Upper lobe of left lung (tissue), 6 donors: ENCODE measurements around the gene ATP6V0A1. TPM values are rescaled to one million over a fixed set of nuclear protein-coding genes. Genes with fewer than 3 reads are reported as not detected.
A peak's percentile ranks its signal among the peaks of the same experiment; 100 is the strongest.
"Not testable (repeated sequence)": the region's sequence is repeated elsewhere in the genome, so short reads cannot be mapped to it uniquely, and the experiment has no call there.

Experiments used
- ATAC-seq, 2 donors: fragments of 200-7000 bp; cut with Tn5 transposase; one replicate each; pipeline ENCODE4 v1.9.1; 2022; ENCODE audit warnings: mild to moderate bottlenecking in 2 of 2, moderate library complexity in 2 of 2; ENCODE audit not compliant: low FRiP score in 2 of 2
- DNase-seq, 2 donors: peaks; one replicate each; pipeline ENCODE4 v3.0.0-alpha.2; 2019 to 2020
- H3K27ac ChIP-seq, 4 donors: fragments of 200-600 bp; sonication (generic); one replicate each; pipeline ENCODE4 v1.5.1; 2016 to 2019
- H3K27me3 ChIP-seq, 4 donors: fragments of 200-600 bp; sonication (generic); one replicate each; pipeline ENCODE4 v1.5.1; 2017 to 2019
- H3K36me3 ChIP-seq, 4 donors: fragments of 200-600 bp; sonication (generic); one replicate each; pipeline ENCODE4 v1.5.1; 2016 to 2019
- H3K4me1 ChIP-seq, 4 donors: fragments of 200-600 bp; sonication (generic); one replicate each; pipeline ENCODE4 v1.5.1; 2018 to 2019
- H3K4me3 ChIP-seq, 4 donors: fragments of 200-600 bp; sonication (generic); one replicate each; pipeline ENCODE4 v1.5.1; 2017 to 2019; ENCODE audit warnings: mild to moderate bottlenecking in 2 of 4, moderate library complexity in 1 of 4
- H3K9me3 ChIP-seq, 4 donors: fragments of 200-600 bp; sonication (generic); one replicate each; pipeline ENCODE4 v1.5.1; 2018 to 2019
- CTCF ChIP-seq, 6 experiments: fragments of 450-650 bp in 4 of 6; fragments of 200-600 bp in 2 of 6; sonication (generic) in 2 of 6; IDR thresholded peaks; one replicate each; pipeline ENCODE4 v1.5.1; 2016 to 2019; ENCODE audit warnings: antibody characterized with exemption in 6 of 6
- EP300 ChIP-seq, 4 donors: sonication (generic); formaldehyde crosslinking; IDR thresholded peaks; one replicate each; pipeline ENCODE4 v1.5.1; 2017; ENCODE audit warnings: antibody characterized with exemption in 4 of 4, control low read depth in 2 of 4
- POLR2A ChIP-seq, 4 donors: fragments of 450-650 bp; IDR thresholded peaks; one replicate each; pipeline ENCODE4 v1.5.1; 2016 to 2017; ENCODE audit warnings: antibody characterized with exemption in 4 of 4, mild to moderate bottlenecking in 2 of 4
- POLR2AphosphoS5 ChIP-seq, 2 donors: sonication (generic); formaldehyde crosslinking; IDR thresholded peaks; one replicate each; pipeline ENCODE4 v1.5.1; 2017; ENCODE audit warnings: antibody characterized with exemption in 2 of 2
- WGBS, 2 donors: methylation state at CpG; one replicate each; pipeline ENCODE4 v1.1.5; 2017 to 2018; 5-methylcytosine and 5-hydroxymethylcytosine counted together
- total RNA-seq, 6 donors: library from RNA; depleted of rRNA in 4 of 6; stranded (reverse); fragments of >200 nt in 4 of 6; gene quantifications; one replicate each; pipeline versions ENCODE4 v1.1.0 to v1.2.1, GENCODE V29; 2016 to 2021
- donor health status: DM: no; HTN: no; CAD: no; lungs with moderate emphysema.
- donor health status: DM: no; HTN: yes; CAD: no; lungs with severe emphysema.

ATP6V0A1 gene
- total RNA-seq, 6 donors from 2014 or later = 68.3 to 212 (median 118) TPM

GRCh38 chr17:42411905-42412679 lies 46.6 kb upstream of the ATP6V0A1 start:
- no peaks in the 10 kb centered on the region for H3K27me3 ChIP-seq
- peaks cover 78 to 95% (median 86%) of the 10 kb centered on the region in 4 donors for H3K4me1 ChIP-seq
- WGBS, 2 donors = 72 to 86% methylated on average over 7 to 11 of the region's 11 CpGs
- ATAC-seq (no peak), DNase-seq (peak in 1 of 2 donors; percentile 58)
- no peaks in the 10 kb centered on the region for H3K9me3 ChIP-seq
- H3K36me3 ChIP-seq = peaks cover 0 to 4% (median 0%) of the 10 kb centered on the region in 4 donors
- no peak for TF ChIP-seq EP300 (IDR thresholded peaks at IDR 0.05)
- TF ChIP-seq POLR2AphosphoS5 (IDR thresholded peaks at IDR 0.05) = no peak
- TF ChIP-seq POLR2A (IDR thresholded peaks at IDR 0.05) = no peak
- no peak for TF ChIP-seq CTCF (IDR thresholded peaks at IDR 0.05)
- peak overlapping the region in 1 of 4 donors; percentile 18 for H3K4me3 ChIP-seq
- peak overlapping the region; percentile 68 to 95 (median 89) for H3K27ac ChIP-seq

- H3K4me3 ChIP-seq = no peak overlapping the region
- H3K4me1 ChIP-seq = peaks cover 70 to 91% (median 81%) of the 10 kb centered on the region in 4 donors
- peaks cover 0 to 4% (median 0%) of the 10 kb centered on the region in 4 donors for H3K36me3 ChIP-seq
- DNase-seq (no peak), ATAC-seq (no peak)
- H3K9me3 ChIP-seq = no peaks in the 10 kb centered on the region
- no peaks in the 10 kb centered on the region for H3K27me3 ChIP-seq
- 55 to 59% methylated on average over 2 to 3 of the region's 3 CpGs for WGBS, 2 donors
- no peak for TF ChIP-seq CTCF (IDR thresholded peaks at IDR 0.05)
- TF ChIP-seq POLR2AphosphoS5 (IDR thresholded peaks at IDR 0.05) = no peak
- TF ChIP-seq EP300 (IDR thresholded peaks at IDR 0.05) = no peak
- TF ChIP-seq POLR2A (IDR thresholded peaks at IDR 0.05) = no peak
- H3K27ac ChIP-seq = peak overlapping the region; percentile 72 to 95 (median 84)
These were observed 45.1 kb upstream of the ATP6V0A1 start for GRCh38 chr17:42413464-42414040.

GRCh38 chr17:42414704-42415409 lies 43.8 kb upstream of the ATP6V0A1 start:
- Histone ChIP-seq H3K4me3 (peak overlapping the region in 3 of 4 donors; percentile 0 to 26 (median 22)), H3K9me3 (no peaks in the 10 kb centered on the region), H3K4me1 (peaks cover 59 to 90% (median 77%) of the 10 kb centered on the region in 4 donors), H3K36me3 (peaks cover 0 to 4% (median 0%) of the 10 kb centered on the region in 4 donors), H3K27me3 (no peaks in the 10 kb centered on the region), H3K27ac (peak overlapping the region; percentile 72 to 95 (median 84))
- DNase-seq (peak in 1 of 2 donors; percentile 86), ATAC-seq (peak in 1 of 2 donors; percentile 87)
- TF ChIP-seq CTCF (IDR thresholded peaks at IDR 0.05) (no peak), EP300 (IDR thresholded peaks at IDR 0.05) (no peak), POLR2AphosphoS5 (IDR thresholded peaks at IDR 0.05) (peak in 1 of 2 donors; percentile 53), POLR2A (IDR thresholded peaks at IDR 0.05) (peak in 1 of 4 donors; percentile 55)
- WGBS, 2 donors = 23 to 25% methylated on average over 4 to 6 of the region's 7 CpGs

GRCh38 chr17:42417981-42418380 lies 40.7 kb upstream of the ATP6V0A1 start:
- peaks cover 57 to 87% (median 71%) of the 10 kb centered on the region in 4 donors for H3K4me1 ChIP-seq

GRCh38 chr17:42421136-42421506 lies 37.6 kb upstream of the ATP6V0A1 start:
- H3K36me3 ChIP-seq = no peaks in the 10 kb centered on the region
- no peaks in the 10 kb centered on the region for H3K9me3 ChIP-seq
- WGBS, 2 donors = 9 to 32% methylated on average over 4 to 6 of the region's 6 CpGs
- peaks cover 0 to 4% (median 2%) of the 10 kb centered on the region in 4 donors for H3K27me3 ChIP-seq
- H3K27ac ChIP-seq = peak overlapping the region; percentile 87 to 95 (median 92)
- ATAC-seq = no peak
- TF ChIP-seq POLR2AphosphoS5 (IDR thresholded peaks at IDR 0.05) = peak in 1 of 2 donors; percentile 3
- TF ChIP-seq POLR2A (IDR thresholded peaks at IDR 0.05) = no peak
- no peak for DNase-seq
- H3K4me3 ChIP-seq = peak overlapping the region; percentile 63 to 75 (median 66)
- peaks cover 38 to 69% (median 50%) of the 10 kb centered on the region in 4 donors for H3K4me1 ChIP-seq

More at GRCh38 chr17:42417981-42418380, 40.7 kb upstream of the ATP6V0A1 start:
- ATAC-seq, DNase-seq, H3K9me3 ChIP-seq, H3K36me3 ChIP-seq, H3K27me3 ChIP-seq: not testable (repeated sequence)
- Histone ChIP-seq H3K4me3 (peak overlapping the region in 1 of 4 donors; percentile 13), H3K27ac (peak overlapping the region in 2 of 4 donors; percentile 92 to 95)
- WGBS, 2 donors = 59 to 62% methylated on average over 5 of the region's 5 CpGs
